ENCODE data around the gene PGGT1B.

The PGGT1B gene

GRCh38 chr5:115262321-115263077 is at the start of gene PGGT1B:
TSS of gene PGGT1B (minus strand) at chr5:115262877. CDS start at chr5:115262851, 26 bp downstream.
- DNase-seq: peak; percentile 79

GRCh38 chr5:115309751-115310370 is 47.2 kb upstream of the PGGT1B start:
- no peak for DNase-seq

- no peak for DNase-seq
Measured at GRCh38 chr5:115308815-115309214, 46.1 kb upstream of the PGGT1B start.

GRCh38 chr5:115306011-115306536 is 43.4 kb upstream of the PGGT1B start:
- DNase-seq: no peak

GRCh38 chr5:115304496-115304895 is 41.8 kb upstream of the PGGT1B start:
- DNase-seq: no peak

GRCh38 chr5:115298811-115299210 is 36.1 kb upstream of the PGGT1B start:
- no peak for DNase-seq

- no peak for DNase-seq
Measured at GRCh38 chr5:115297031-115297430, 34.4 kb upstream of the PGGT1B start.

GRCh38 chr5:115296124-115297022 is 33.7 kb upstream of the PGGT1B start, which contains the start of gene CCDC112:
TSS of gene CCDC112 (minus strand) at chr5:115296654. CDS start at chr5:115296543, 111 bp downstream.
- peak; percentile 69 for DNase-seq

GRCh38 chr5:115295777-115296123 is 33.1 kb upstream of the PGGT1B start:
- DNase-seq: no peak

GRCh38 chr5:115291397-115291796 is 28.7 kb upstream of the PGGT1B start:
- DNase-seq: no peak

GRCh38 chr5:115289104-115289503 is 26.4 kb upstream of the PGGT1B start:
- DNase-seq: peak; percentile 15

GRCh38 chr5:115284021-115284420 is 21.3 kb upstream of the PGGT1B start:
- DNase-seq: no peak

GRCh38 chr5:115282131-115282530 is 19.5 kb upstream of the PGGT1B start:
- DNase-seq: no peak

GRCh38 chr5:115274584-115274983 is 11.9 kb upstream of the PGGT1B start:
- no peak for DNase-seq

GRCh38 chr5:115272297-115272958 is 9.8 kb upstream of the PGGT1B start:
- DNase-seq: no peak

GRCh38 chr5:115271295-115272050 is 8.8 kb upstream of the PGGT1B start:
- no peak for DNase-seq

- no peak for DNase-seq
Measured at GRCh38 chr5:115267617-115268016, 4.9 kb upstream of the PGGT1B start.

GRCh38 chr5:115265220-115265619 is 2.5 kb upstream of the PGGT1B start:
- no peak for DNase-seq

- no peak for DNase-seq
Measured at GRCh38 chr5:115264786-115265185, 2.1 kb upstream of the PGGT1B start.

GRCh38 chr5:115263078-115263380 is 352 bp upstream of the PGGT1B start:
- no peak for DNase-seq

- DNase-seq: no peak
Measured at GRCh38 chr5:115262011-115262320, 711 bp downstream of the PGGT1B start.

GRCh38 chr5:115260248-115260647 is 2.4 kb downstream of the PGGT1B start:
- no peak for DNase-seq

Data from GDM1 (cell line).